Measurements from ENCODE around the gene POLR2E. TPM values are rescaled to one million over a fixed set of nuclear protein-coding genes. Genes with fewer than 3 reads are reported as not detected.

Gene POLR2E
- total and polyA plus RNA-seq, 2 donors: 79.0 to 84.0 TPM

Other genes with a start within 250 kb of the POLR2E start
- gene ELANE, start 243.1 kb downstream of the POLR2E start, total RNA-seq: 7.7 TPM
- gene ELANE, start 243.1 kb downstream of the POLR2E start, polyA plus RNA-seq: 11.2 TPM
- 6.3 TPM for gene CFD, start 235.7 kb downstream of the POLR2E start, total RNA-seq
- gene CFD, start 235.7 kb downstream of the POLR2E start, polyA plus RNA-seq: 40.0 TPM
- gene MED16, start 202.2 kb downstream of the POLR2E start, total RNA-seq: 8.9 TPM
- 64.4 TPM for gene MED16, start 202.2 kb downstream of the POLR2E start, polyA plus RNA-seq
- gene RNU6-9, start 201.9 kb downstream of the POLR2E start, total RNA-seq: not detected
- gene RNU6-9, start 201.9 kb downstream of the POLR2E start, polyA plus RNA-seq: not detected
- gene R3HDM4, start 182.2 kb downstream of the POLR2E start, total RNA-seq: 25.7 TPM
- gene R3HDM4, start 182.2 kb downstream of the POLR2E start, polyA plus RNA-seq: 102 TPM
- gene KISS1R, start 178.0 kb downstream of the POLR2E start, total RNA-seq: 0.24 TPM
- gene KISS1R, start 178.0 kb downstream of the POLR2E start, polyA plus RNA-seq: 0.14 TPM
- 8.8 TPM for gene ARID3A, start 169.3 kb downstream of the POLR2E start, total RNA-seq
- gene ARID3A, start 169.3 kb downstream of the POLR2E start, polyA plus RNA-seq: 4.4 TPM
- 34.0 TPM for gene WDR18, start 111.0 kb downstream of the POLR2E start, total RNA-seq
- gene WDR18, start 111.0 kb downstream of the POLR2E start, polyA plus RNA-seq: 56.0 TPM
- under 0.01 TPM for gene GRIN3B, start 95.0 kb downstream of the POLR2E start, total RNA-seq
- 0.09 TPM for gene GRIN3B, start 95.0 kb downstream of the POLR2E start, polyA plus RNA-seq
- 73.1 TPM for gene TMEM259, start 74.3 kb downstream of the POLR2E start, total RNA-seq
- 359 TPM for gene TMEM259, start 74.3 kb downstream of the POLR2E start, polyA plus RNA-seq
- not detected for gene RNU6-2, start 73.9 kb downstream of the POLR2E start, total RNA-seq
- not detected for gene RNU6-2, start 73.9 kb downstream of the POLR2E start, polyA plus RNA-seq
- gene CNN2, start 68.8 kb downstream of the POLR2E start, total RNA-seq: 55.9 TPM
- 127 TPM for gene CNN2, start 68.8 kb downstream of the POLR2E start, polyA plus RNA-seq
- 23.4 TPM for gene ABCA7, start 55.3 kb downstream of the POLR2E start, total RNA-seq
- gene ABCA7, start 55.3 kb downstream of the POLR2E start, polyA plus RNA-seq: 315 TPM
- gene ARHGAP45, start 28.2 kb downstream of the POLR2E start, total RNA-seq: 118 TPM
- gene ARHGAP45, start 28.2 kb downstream of the POLR2E start, polyA plus RNA-seq: 295 TPM
- 194 TPM for gene GPX4, start 8.6 kb upstream of the POLR2E start, total RNA-seq
- 546 TPM for gene GPX4, start 8.6 kb upstream of the POLR2E start, polyA plus RNA-seq
- gene SBNO2, start 78.9 kb upstream of the POLR2E start, total RNA-seq: 15.4 TPM
- gene SBNO2, start 78.9 kb upstream of the POLR2E start, polyA plus RNA-seq: 62.4 TPM
- 42.5 TPM for gene STK11, start 110.4 kb upstream of the POLR2E start, total RNA-seq
- gene STK11, start 110.4 kb upstream of the POLR2E start, polyA plus RNA-seq: 60.2 TPM
- 0.09 TPM for gene CBARP, start 142.6 kb upstream of the POLR2E start, total RNA-seq
- gene CBARP, start 142.6 kb upstream of the POLR2E start, polyA plus RNA-seq: 0.37 TPM
- 47.6 TPM for gene ATP5F1D, start 146.4 kb upstream of the POLR2E start, total RNA-seq
- 150 TPM for gene ATP5F1D, start 146.4 kb upstream of the POLR2E start, polyA plus RNA-seq
- gene MIDN, start 153.2 kb upstream of the POLR2E start, total RNA-seq: 8.7 TPM
- gene MIDN, start 153.2 kb upstream of the POLR2E start, polyA plus RNA-seq: 55.1 TPM
- gene CIRBP, start 174.0 kb upstream of the POLR2E start, total RNA-seq: 229 TPM
- gene CIRBP, start 174.0 kb upstream of the POLR2E start, polyA plus RNA-seq: 693 TPM
- 29.2 TPM for gene FAM174C, start 180.2 kb upstream of the POLR2E start, total RNA-seq
- 62.2 TPM for gene FAM174C, start 180.2 kb upstream of the POLR2E start, polyA plus RNA-seq
- gene EFNA2, start 190.5 kb upstream of the POLR2E start, total RNA-seq: 0.09 TPM
- gene EFNA2, start 190.5 kb upstream of the POLR2E start, polyA plus RNA-seq: 0.21 TPM